ENCODE data around the gene MADD. TPM values are rescaled to one million over a fixed set of nuclear protein-coding genes. Genes with fewer than 3 reads are reported as not detected.
"Not testable (repeated sequence)": the region's sequence is repeated elsewhere in the genome, so short reads cannot be mapped to it uniquely, and the experiment has no call there.

Gene MADD
- total RNA-seq, 1 experiment from 2014 or later, result 42.9 TPM

GRCh38 chr11:47333526-47333845 lies 63.6 kb downstream of the MADD start:
- no TSS peak for BruUV-seq (replicated peaks)
- Mint-ChIP-seq H3K27me3 (ENCODE audit: unreplicated experiment) (peaks cover 12% of the 10 kb centered on the region), H3K27ac (ENCODE audit: unreplicated experiment) (no peak overlapping the region), H3K9me3 (ENCODE audit: low read depth, unreplicated experiment) (no peaks in the 10 kb centered on the region), H3K4me1 (ENCODE audit: low read depth, unreplicated experiment) (no peaks in the 10 kb centered on the region), H3K36me3 (ENCODE audit: insufficient read depth, unreplicated experiment) (peaks cover 11% of the 10 kb centered on the region), H3K4me3 (ENCODE audit: low read depth, unreplicated experiment) (no peak overlapping the region)
- no peak for DNase-seq
- CTCF ChIA-PET, result no interaction called here
- no peak for TF ChIP-seq CTCF (IDR thresholded peaks at IDR 0.05; ENCODE audit: unreplicated experiment)
- intact Hi-C loops (cut with micrococcal nuclease; ENCODE audit: unreplicated experiment), result no loop called here

- Mint-ChIP-seq H3K9me3 (ENCODE audit: low read depth, unreplicated experiment) (no peaks in the 10 kb centered on the region), H3K36me3 (ENCODE audit: insufficient read depth, unreplicated experiment) (peaks cover 11% of the 10 kb centered on the region), H3K4me3 (ENCODE audit: low read depth, unreplicated experiment) (no peak overlapping the region), H3K27ac (ENCODE audit: unreplicated experiment) (no peak overlapping the region), H3K4me1 (ENCODE audit: low read depth, unreplicated experiment) (no peaks in the 10 kb centered on the region), H3K27me3 (ENCODE audit: unreplicated experiment) (peaks cover 12% of the 10 kb centered on the region)
- no TSS peak for BruUV-seq (replicated peaks)
- TF ChIP-seq CTCF (IDR thresholded peaks at IDR 0.05; ENCODE audit: unreplicated experiment), result no peak
- DNase-seq, result no peak
- CTCF ChIA-PET, result no interaction called here
- intact Hi-C loops (cut with micrococcal nuclease; ENCODE audit: unreplicated experiment), result no loop called here
Measured at GRCh38 chr11:47333886-47334443, 64.0 kb downstream of the MADD start.

- H3K9me3 Mint-ChIP-seq (ENCODE audit: low read depth, unreplicated experiment); H3K4me1 Mint-ChIP-seq (ENCODE audit: low read depth, unreplicated experiment); H3K27ac Mint-ChIP-seq (ENCODE audit: unreplicated experiment); intact Hi-C loops (cut with micrococcal nuclease; ENCODE audit: unreplicated experiment); BruUV-seq (replicated peaks); DNase-seq; CTCF ChIA-PET; H3K4me3 Mint-ChIP-seq (ENCODE audit: low read depth, unreplicated experiment): not testable (repeated sequence)
- peaks cover 11% of the 10 kb centered on the region for H3K36me3 Mint-ChIP-seq (ENCODE audit: insufficient read depth, unreplicated experiment)
- H3K27me3 Mint-ChIP-seq (ENCODE audit: unreplicated experiment), result peaks cover 18% of the 10 kb centered on the region
Measured at GRCh38 chr11:47334699-47335411, 64.9 kb downstream of the MADD start.

GRCh38 chr11:47335733-47336132 lies 65.8 kb downstream of the MADD start:
- intact Hi-C loops (cut with micrococcal nuclease; ENCODE audit: unreplicated experiment), result no loop called here
- Mint-ChIP-seq H3K4me3 (ENCODE audit: low read depth, unreplicated experiment) (no peak overlapping the region), H3K36me3 (ENCODE audit: insufficient read depth, unreplicated experiment) (peaks cover 6% of the 10 kb centered on the region), H3K27ac (ENCODE audit: unreplicated experiment) (no peak overlapping the region), H3K4me1 (ENCODE audit: low read depth, unreplicated experiment) (no peaks in the 10 kb centered on the region), H3K9me3 (ENCODE audit: low read depth, unreplicated experiment) (no peaks in the 10 kb centered on the region), H3K27me3 (ENCODE audit: unreplicated experiment) (peaks cover 21% of the 10 kb centered on the region)
- no peak for TF ChIP-seq CTCF (IDR thresholded peaks at IDR 0.05; ENCODE audit: unreplicated experiment)
- CTCF ChIA-PET, result no interaction called here
- no peak for DNase-seq
- BruUV-seq (replicated peaks), result no TSS peak

- CTCF ChIA-PET, result no interaction called here
- BruUV-seq (replicated peaks), result no TSS peak
- peak overlapping the region; percentile 14 for H3K4me3 Mint-ChIP-seq (ENCODE audit: low read depth, unreplicated experiment)
- peaks cover 3% of the 10 kb centered on the region for H3K36me3 Mint-ChIP-seq (ENCODE audit: insufficient read depth, unreplicated experiment)
- intact Hi-C loops (cut with micrococcal nuclease; ENCODE audit: unreplicated experiment), result no loop called here
- no peaks in the 10 kb centered on the region for H3K4me1 Mint-ChIP-seq (ENCODE audit: low read depth, unreplicated experiment)
- TF ChIP-seq CTCF (IDR thresholded peaks at IDR 0.05; ENCODE audit: unreplicated experiment), result no peak
- H3K27me3 Mint-ChIP-seq (ENCODE audit: unreplicated experiment), result peaks cover 28% of the 10 kb centered on the region
- DNase-seq, result no peak
- no peak overlapping the region for H3K27ac Mint-ChIP-seq (ENCODE audit: unreplicated experiment)
- no peaks in the 10 kb centered on the region for H3K9me3 Mint-ChIP-seq (ENCODE audit: low read depth, unreplicated experiment)
Measured at GRCh38 chr11:47336595-47336994, 66.7 kb downstream of the MADD start.

Data from Calu3 (cell line).